ENCODE data around the gene C19orf44. TPM values are rescaled to one million over a fixed set of nuclear protein-coding genes. Genes with fewer than 3 reads are reported as not detected.
A peak's percentile ranks its signal among the peaks of the same experiment; 100 is the strongest.

Gene C19orf44
- total and polyA plus RNA-seq, 2 experiments from 2014 or later = 2.5 to 5.9 TPM

DNA sequence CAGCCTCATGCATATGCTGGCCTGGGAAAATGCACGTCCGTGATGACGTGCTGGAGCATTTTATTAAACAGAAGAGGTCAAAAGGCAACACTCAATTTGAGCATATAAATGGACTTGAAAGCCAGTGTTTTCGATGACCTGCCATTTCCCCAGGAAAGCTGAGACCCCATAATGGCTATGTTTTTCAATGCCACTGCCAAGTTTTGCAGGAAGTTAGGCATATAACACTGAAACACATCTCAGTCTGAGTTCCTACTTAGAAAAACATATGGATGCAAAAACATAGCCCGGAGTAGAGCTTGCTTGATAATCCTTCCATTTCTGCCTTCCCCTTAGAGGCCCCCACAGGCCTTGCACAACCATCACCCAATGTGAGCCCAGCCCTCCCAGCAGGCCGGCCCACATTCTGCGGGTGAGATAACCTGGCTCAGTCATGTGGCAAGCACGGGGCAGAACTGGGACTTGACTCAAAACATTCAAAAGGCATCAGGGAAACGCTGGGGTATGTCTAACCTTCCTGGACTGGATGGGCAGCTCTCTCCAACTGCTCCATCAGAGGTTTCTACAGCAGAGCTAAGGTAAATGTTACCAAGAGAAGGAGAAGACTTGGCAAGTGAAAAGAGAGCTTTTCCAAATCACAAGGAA, 49.3 kb upstream of the C19orf44 start:
- DNase-seq (ENCODE audit: low spot score) = no peak
- Mint-ChIP-seq H3K9me3 (no peaks in the 10 kb centered on the region), H3K27me3 (ENCODE audit: insufficient read depth, low read depth, poor library complexity) (no peaks in the 10 kb centered on the region), H3K4me1 (peaks cover 37% of the 10 kb centered on the region), H3K4me3 (no peak overlapping the region), H3K27ac (no peak overlapping the region; the same call in 1 of the 2 replicates), H3K36me3 (ENCODE audit: low read depth) (peaks cover 7% of the 10 kb centered on the region; the same call in 1 of the 3 replicates)
- TF ChIP-seq JUNB (IDR thresholded peaks at IDR 0.05; ENCODE audit: unreplicated experiment) (no peak), EZH2 (IDR thresholded peaks at IDR 0.05; ENCODE audit: low read depth, unreplicated experiment) (no peak), ZNF114 (CRISPR knock-in tag; IDR thresholded peaks at IDR 0.05) (no peak), STAT1 (IDR thresholded peaks at IDR 0.05; ENCODE audit: unreplicated experiment) (no peak), POLR2AphosphoS5 (IDR thresholded peaks at IDR 0.05; ENCODE audit: low read depth) (no peak), ZNF331 (CRISPR knock-in tag; IDR thresholded peaks at IDR 0.05; ENCODE audit: low read depth) (no peak), CREB1 (CRISPR knock-in tag; IDR thresholded peaks at IDR 0.05; ENCODE audit: low read depth) (no peak), NANOG (IDR thresholded peaks at IDR 0.05; ENCODE audit: borderline replicate concordance) (no peak), EZH2phosphoT487 (IDR thresholded peaks at IDR 0.05; ENCODE audit: unreplicated experiment) (no peak)
- TF ChIP-seq, protein P1, sequence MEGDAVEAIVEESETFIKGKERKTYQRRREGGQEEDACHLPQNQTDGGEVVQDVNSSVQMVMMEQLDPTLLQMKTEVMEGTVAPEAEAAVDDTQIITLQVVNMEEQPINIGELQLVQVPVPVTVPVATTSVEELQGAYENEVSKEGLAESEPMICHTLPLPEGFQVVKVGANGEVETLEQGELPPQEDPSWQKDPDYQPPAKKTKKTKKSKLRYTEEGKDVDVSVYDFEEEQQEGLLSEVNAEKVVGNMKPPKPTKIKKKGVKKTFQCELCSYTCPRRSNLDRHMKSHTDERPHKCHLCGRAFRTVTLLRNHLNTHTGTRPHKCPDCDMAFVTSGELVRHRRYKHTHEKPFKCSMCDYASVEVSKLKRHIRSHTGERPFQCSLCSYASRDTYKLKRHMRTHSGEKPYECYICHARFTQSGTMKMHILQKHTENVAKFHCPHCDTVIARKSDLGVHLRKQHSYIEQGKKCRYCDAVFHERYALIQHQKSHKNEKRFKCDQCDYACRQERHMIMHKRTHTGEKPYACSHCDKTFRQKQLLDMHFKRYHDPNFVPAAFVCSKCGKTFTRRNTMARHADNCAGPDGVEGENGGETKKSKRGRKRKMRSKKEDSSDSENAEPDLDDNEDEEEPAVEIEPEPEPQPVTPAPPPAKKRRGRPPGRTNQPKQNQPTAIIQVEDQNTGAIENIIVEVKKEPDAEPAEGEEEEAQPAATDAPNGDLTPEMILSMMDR (conservative IDR thresholded peaks at IDR 0.05; ENCODE audit: low read depth in 2 of 2) = no peak
- TF ChIP-seq, protein P2, sequence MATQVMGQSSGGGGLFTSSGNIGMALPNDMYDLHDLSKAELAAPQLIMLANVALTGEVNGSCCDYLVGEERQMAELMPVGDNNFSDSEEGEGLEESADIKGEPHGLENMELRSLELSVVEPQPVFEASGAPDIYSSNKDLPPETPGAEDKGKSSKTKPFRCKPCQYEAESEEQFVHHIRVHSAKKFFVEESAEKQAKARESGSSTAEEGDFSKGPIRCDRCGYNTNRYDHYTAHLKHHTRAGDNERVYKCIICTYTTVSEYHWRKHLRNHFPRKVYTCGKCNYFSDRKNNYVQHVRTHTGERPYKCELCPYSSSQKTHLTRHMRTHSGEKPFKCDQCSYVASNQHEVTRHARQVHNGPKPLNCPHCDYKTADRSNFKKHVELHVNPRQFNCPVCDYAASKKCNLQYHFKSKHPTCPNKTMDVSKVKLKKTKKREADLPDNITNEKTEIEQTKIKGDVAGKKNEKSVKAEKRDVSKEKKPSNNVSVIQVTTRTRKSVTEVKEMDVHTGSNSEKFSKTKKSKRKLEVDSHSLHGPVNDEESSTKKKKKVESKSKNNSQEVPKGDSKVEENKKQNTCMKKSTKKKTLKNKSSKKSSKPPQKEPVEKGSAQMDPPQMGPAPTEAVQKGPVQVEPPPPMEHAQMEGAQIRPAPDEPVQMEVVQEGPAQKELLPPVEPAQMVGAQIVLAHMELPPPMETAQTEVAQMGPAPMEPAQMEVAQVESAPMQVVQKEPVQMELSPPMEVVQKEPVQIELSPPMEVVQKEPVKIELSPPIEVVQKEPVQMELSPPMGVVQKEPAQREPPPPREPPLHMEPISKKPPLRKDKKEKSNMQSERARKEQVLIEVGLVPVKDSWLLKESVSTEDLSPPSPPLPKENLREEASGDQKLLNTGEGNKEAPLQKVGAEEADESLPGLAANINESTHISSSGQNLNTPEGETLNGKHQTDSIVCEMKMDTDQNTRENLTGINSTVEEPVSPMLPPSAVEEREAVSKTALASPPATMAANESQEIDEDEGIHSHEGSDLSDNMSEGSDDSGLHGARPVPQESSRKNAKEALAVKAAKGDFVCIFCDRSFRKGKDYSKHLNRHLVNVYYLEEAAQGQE (IDR thresholded peaks at IDR 0.05; ENCODE audit: unreplicated experiment) = no peak
- TF ChIP-seq, protein P3, sequence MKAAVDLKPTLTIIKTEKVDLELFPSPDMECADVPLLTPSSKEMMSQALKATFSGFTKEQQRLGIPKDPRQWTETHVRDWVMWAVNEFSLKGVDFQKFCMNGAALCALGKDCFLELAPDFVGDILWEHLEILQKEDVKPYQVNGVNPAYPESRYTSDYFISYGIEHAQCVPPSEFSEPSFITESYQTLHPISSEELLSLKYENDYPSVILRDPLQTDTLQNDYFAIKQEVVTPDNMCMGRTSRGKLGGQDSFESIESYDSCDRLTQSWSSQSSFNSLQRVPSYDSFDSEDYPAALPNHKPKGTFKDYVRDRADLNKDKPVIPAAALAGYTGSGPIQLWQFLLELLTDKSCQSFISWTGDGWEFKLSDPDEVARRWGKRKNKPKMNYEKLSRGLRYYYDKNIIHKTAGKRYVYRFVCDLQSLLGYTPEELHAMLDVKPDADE (IDR thresholded peaks at IDR 0.05) = no peak
- TF ChIP-seq, protein P4, sequence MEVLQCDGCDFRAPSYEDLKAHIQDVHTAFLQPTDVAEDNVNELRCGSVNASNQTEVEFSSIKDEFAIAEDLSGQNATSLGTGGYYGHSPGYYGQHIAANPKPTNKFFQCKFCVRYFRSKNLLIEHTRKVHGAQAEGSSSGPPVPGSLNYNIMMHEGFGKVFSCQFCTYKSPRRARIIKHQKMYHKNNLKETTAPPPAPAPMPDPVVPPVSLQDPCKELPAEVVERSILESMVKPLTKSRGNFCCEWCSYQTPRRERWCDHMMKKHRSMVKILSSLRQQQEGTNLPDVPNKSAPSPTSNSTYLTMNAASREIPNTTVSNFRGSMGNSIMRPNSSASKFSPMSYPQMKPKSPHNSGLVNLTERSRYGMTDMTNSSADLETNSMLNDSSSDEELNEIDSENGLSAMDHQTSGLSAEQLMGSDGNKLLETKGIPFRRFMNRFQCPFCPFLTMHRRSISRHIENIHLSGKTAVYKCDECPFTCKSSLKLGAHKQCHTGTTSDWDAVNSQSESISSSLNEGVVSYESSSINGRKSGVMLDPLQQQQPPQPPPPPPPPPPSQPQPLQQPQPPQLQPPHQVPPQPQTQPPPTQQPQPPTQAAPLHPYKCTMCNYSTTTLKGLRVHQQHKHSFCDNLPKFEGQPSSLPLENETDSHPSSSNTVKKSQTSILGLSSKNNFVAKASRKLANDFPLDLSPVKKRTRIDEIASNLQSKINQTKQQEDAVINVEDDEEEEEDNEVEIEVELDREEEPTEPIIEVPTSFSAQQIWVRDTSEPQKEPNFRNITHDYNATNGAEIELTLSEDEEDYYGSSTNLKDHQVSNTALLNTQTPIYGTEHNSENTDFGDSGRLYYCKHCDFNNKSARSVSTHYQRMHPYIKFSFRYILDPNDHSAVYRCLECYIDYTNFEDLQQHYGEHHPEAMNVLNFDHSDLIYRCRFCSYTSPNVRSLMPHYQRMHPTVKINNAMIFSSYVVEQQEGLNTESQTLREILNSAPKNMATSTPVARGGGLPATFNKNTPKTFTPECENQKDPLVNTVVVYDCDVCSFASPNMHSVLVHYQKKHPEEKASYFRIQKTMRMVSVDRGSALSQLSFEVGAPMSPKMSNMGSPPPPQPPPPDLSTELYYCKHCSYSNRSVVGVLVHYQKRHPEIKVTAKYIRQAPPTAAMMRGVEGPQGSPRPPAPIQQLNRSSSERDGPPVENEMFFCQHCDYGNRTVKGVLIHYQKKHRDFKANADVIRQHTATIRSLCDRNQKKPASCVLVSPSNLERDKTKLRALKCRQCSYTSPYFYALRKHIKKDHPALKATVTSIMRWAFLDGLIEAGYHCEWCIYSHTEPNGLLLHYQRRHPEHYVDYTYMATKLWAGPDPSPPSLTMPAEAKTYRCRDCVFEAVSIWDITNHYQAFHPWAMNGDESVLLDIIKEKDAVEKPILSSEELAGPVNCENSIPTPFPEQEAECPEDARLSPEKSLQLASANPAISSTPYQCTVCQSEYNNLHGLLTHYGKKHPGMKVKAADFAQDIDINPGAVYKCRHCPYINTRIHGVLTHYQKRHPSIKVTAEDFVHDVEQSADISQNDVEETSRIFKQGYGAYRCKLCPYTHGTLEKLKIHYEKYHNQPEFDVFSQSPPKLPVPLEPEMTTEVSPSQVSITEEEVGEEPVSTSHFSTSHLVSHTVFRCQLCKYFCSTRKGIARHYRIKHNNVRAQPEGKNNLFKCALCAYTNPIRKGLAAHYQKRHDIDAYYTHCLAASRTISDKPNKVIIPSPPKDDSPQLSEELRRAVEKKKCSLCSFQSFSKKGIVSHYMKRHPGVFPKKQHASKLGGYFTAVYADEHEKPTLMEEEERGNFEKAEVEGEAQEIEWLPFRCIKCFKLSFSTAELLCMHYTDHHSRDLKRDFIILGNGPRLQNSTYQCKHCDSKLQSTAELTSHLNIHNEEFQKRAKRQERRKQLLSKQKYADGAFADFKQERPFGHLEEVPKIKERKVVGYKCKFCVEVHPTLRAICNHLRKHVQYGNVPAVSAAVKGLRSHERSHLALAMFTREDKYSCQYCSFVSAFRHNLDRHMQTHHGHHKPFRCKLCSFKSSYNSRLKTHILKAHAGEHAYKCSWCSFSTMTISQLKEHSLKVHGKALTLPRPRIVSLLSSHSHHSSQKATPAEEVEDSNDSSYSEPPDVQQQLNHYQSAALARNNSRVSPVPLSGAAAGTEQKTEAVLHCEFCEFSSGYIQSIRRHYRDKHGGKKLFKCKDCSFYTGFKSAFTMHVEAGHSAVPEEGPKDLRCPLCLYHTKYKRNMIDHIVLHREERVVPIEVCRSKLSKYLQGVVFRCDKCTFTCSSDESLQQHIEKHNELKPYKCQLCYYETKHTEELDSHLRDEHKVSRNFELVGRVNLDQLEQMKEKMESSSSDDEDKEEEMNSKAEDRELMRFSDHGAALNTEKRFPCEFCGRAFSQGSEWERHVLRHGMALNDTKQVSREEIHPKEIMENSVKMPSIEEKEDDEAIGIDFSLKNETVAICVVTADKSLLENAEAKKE (CRISPR knock-in tag; IDR thresholded peaks at IDR 0.05) = no peak
- H3K27me3 ChIP-seq (ENCODE audit: insufficient read depth) = no peaks in the 10 kb centered on the region
- H3K4me3 ChIP-seq = no peak overlapping the region
- no peaks in the 10 kb centered on the region for H3K9me2 ChIP-seq (ENCODE audit: insufficient read depth)
- peaks cover 23% of the 10 kb centered on the region for H3K4me1 ChIP-seq (ENCODE audit: insufficient read depth)
- peaks cover 100% of the 10 kb centered on the region for H3K79me2 ChIP-seq (replicated peaks; ENCODE audit: insufficient read depth)
- peak; percentile 36; the same call in 2 of the 3 replicates for ATAC-seq
- H3K4me2 ChIP-seq = no peak overlapping the region
- no peaks in the 10 kb centered on the region for H3K36me3 ChIP-seq (ENCODE audit: insufficient read depth)
- peaks cover 7% of the 10 kb centered on the region; the same call in 1 of the 2 replicates for H3F3A ChIP-seq (replicated peaks; ENCODE audit: low read depth)
- peaks cover 50% of the 10 kb centered on the region for H4K20me1 ChIP-seq (replicated peaks; ENCODE audit: insufficient read depth)
- H3K27ac ChIP-seq (ENCODE audit: low read depth) = peak overlapping the region; percentile 59; the same call in 1 of the 2 replicates
- H2AFZ ChIP-seq = no peak overlapping the region
